K562 (cell line): Measurements from ENCODE around the gene GATA2. TPM values are rescaled to one million over a fixed set of nuclear protein-coding genes. Genes with fewer than 3 reads are reported as not detected.
A peak's percentile ranks its signal among the peaks of the same experiment; 100 is the strongest.

Experiments used
- ARHGAP35 ChIP-seq: fragments of 450-650 bp; IDR thresholded peaks from 2 replicates; pipeline ENCODE4 v1.6.1; 2018; ENCODE audit not compliant: partially characterized antibody
- DPF2 ChIP-seq: fragments of 450-650 bp; IDR thresholded peaks from 2 replicates; pipeline ENCODE4 v1.6.1; 2016
- ETS2 ChIP-seq: IDR thresholded peaks from 2 replicates; pipeline ENCODE4 v1.6.1; 2016; ENCODE audit warnings: borderline replicate concordance, missing genetic modification characterization, mild to moderate bottlenecking, moderate library complexity, missing compliant biosample characterization; ENCODE audit not compliant: poor library complexity, severe bottlenecking
- HMG20B ChIP-seq: fragments of 250-450 bp; sonication (Bioruptor Pico); IDR thresholded peaks from 2 replicates; pipeline ENCODE4 v1.5.0; 2021; ENCODE audit warnings: mild to moderate bottlenecking
- HSF4 ChIP-seq: fragments of 250-450 bp; sonication (Bioruptor Pico); IDR thresholded peaks from 2 replicates; pipeline ENCODE4 v2.1.2; 2022; ENCODE audit warnings: mild to moderate bottlenecking, moderate library complexity, borderline replicate concordance
- KLF13 ChIP-seq: fragments of 450-650 bp; IDR thresholded peaks from 2 replicates; pipeline ENCODE4 v1.6.1; 2016; ENCODE audit warnings: missing genetic modification characterization, low read depth, mild to moderate bottlenecking, missing compliant biosample characterization, moderate library complexity, borderline replicate concordance
- MCM7 ChIP-seq, 2 experiments: fragments of 450-650 bp; IDR thresholded peaks; 2 replicates each; pipeline ENCODE4 v1.6.1; 2016 to 2018
- MEF2D ChIP-seq: conservative IDR thresholded peaks from 2 replicates; pipeline ENCODE4 v1.6.1; 2016; ENCODE audit warnings: low read depth, missing genetic modification characterization, missing compliant biosample characterization
- MLLT1 ChIP-seq, 2 experiments: fragments of 450-650 bp; IDR thresholded peaks; 2 replicates each; pipeline ENCODE4 v1.6.1; 2016
- NFATC3 ChIP-seq: fragments of 450-650 bp; IDR thresholded peaks from 2 replicates; pipeline ENCODE4 v1.6.1; 2017; ENCODE audit warnings: mild to moderate bottlenecking
- NFRKB ChIP-seq: fragments of 450-650 bp; IDR thresholded peaks from 2 replicates; pipeline ENCODE4 v1.6.1; 2016; ENCODE audit warnings: low read depth
- NRF1 ChIP-seq, 2 experiments: fragments of 450-650 bp; IDR thresholded peaks in 1 of 2; conservative IDR thresholded peaks in 1 of 2; 2 replicates each; pipeline ENCODE4 v1.6.1; 2014; ENCODE audit warnings: mild to moderate bottlenecking in 2 of 2
- SIN3B ChIP-seq: fragments of 450-650 bp; IDR thresholded peaks from 2 replicates; pipeline ENCODE4 v1.6.1; 2017; ENCODE audit warnings: low read depth, mild to moderate bottlenecking, moderate library complexity
- SNIP1 ChIP-seq: fragments of 450-650 bp; IDR thresholded peaks from 2 replicates; pipeline ENCODE4 v1.7.1; 2017; ENCODE audit warnings: low read depth, mild to moderate bottlenecking
- STAT5B ChIP-seq: fragments of 250-450 bp; sonication (Bioruptor Pico); IDR thresholded peaks from 2 replicates; pipeline ENCODE4 v1.8.0; 2021; ENCODE audit warnings: mild to moderate bottlenecking, inconsistent platforms
- ZNF165 ChIP-seq: fragments of 250-450 bp; sonication (Bioruptor Pico); IDR thresholded peaks from 2 replicates; pipeline ENCODE4 v1.4.0; 2020; ENCODE audit warnings: borderline replicate concordance
- ZNF184 ChIP-seq: sonication (generic); formaldehyde crosslinking; IDR thresholded peaks from 2 replicates; pipeline ENCODE4 v1.5.0; 2020; ENCODE audit warnings: missing genetic modification reagents
- ZNF239 ChIP-seq: fragments of 250-450 bp; sonication (Bioruptor Pico); IDR thresholded peaks from 2 replicates; pipeline ENCODE4 v1.4.0; 2020; ENCODE audit warnings: mild to moderate bottlenecking
- ZNF586 ChIP-seq: fragments of 450-650 bp; formaldehyde crosslinking; conservative IDR thresholded peaks from 2 replicates; pipeline ENCODE4 v1.4.0; 2020; ENCODE audit warnings: mild to moderate bottlenecking, moderate library complexity
- ZNF707 ChIP-seq: fragments of 250-450 bp; sonication (Bioruptor Pico); conservative IDR thresholded peaks from 2 replicates; pipeline ENCODE4 v1.8.0; 2022; ENCODE audit warnings: inconsistent platforms, mild to moderate bottlenecking, moderate library complexity
- ZNF766 ChIP-seq: fragments of 200-800 bp; sonication (Bioruptor generic); conservative IDR thresholded peaks from 2 replicates; pipeline ENCODE4 v1.6.1; 2016; ENCODE audit warnings: missing genetic modification characterization, missing compliant biosample characterization
- polyA plus RNA-seq, 8 experiments: library from polyadenylated mRNA; depleted of rRNA in 4 of 8; stranded (reverse) in 5 of 8; unstranded in 3 of 8; fragments of >200 nt; fragmentation: Nextera tagmentation in 2 of 8; fragmentation: Illumina TruSeq in 1 of 8; extraction: Ambion mirVana in 2 of 8; extraction: Trizol in 1 of 8; gene quantifications; 2 replicates each; pipeline versions ENCODE4 v1.2.1 to v1.2.3, GENCODE V29; 2011 to 2014; ENCODE audit warnings: inconsistent platforms in 1 of 8, missing spikeins in 1 of 8
- total RNA-seq, 7 experiments: library from RNA; depleted of rRNA in 6 of 7; stranded (reverse); fragments of >200 nt in 6 of 7; fragmentation: Illumina TruSeq in 2 of 7; extraction: Trizol in 2 of 7; gene quantifications; 2 replicates each; pipeline versions ENCODE4 v1.2.1 to v1.2.3, GENCODE V29; 2011 to 2021; ENCODE audit warnings: low replicate concordance in 1 of 7
- TF ChIP-seq, protein P1 (sequence below): fragments of 250-450 bp; sonication (Bioruptor Pico); IDR thresholded peaks from 2 replicates; pipeline ENCODE4 v1.8.0; 2022; ENCODE audit warnings: inconsistent platforms, mild to moderate bottlenecking, moderate library complexity, borderline replicate concordance
- TF ChIP-seq, protein P2 (sequence below): fragments of 150-350 bp; conservative IDR thresholded peaks from 2 replicates; pipeline ENCODE4 v1.6.1; 2014; ENCODE audit warnings: low read length
- TF ChIP-seq, protein P3 (sequence below): sonication (generic); formaldehyde crosslinking; IDR thresholded peaks from 2 replicates; pipeline ENCODE4 v1.8.0; 2022; ENCODE audit warnings: mild to moderate bottlenecking, missing genetic modification reagents

Gene GATA2
- total and polyA plus RNA-seq, 9 of the 15 experiments (the other 6 are each of a cell fraction or from before 2014, with no cell fraction given): 8.5 to 218 (median 50.8) TPM

- TF ChIP-seq, protein P1, sequence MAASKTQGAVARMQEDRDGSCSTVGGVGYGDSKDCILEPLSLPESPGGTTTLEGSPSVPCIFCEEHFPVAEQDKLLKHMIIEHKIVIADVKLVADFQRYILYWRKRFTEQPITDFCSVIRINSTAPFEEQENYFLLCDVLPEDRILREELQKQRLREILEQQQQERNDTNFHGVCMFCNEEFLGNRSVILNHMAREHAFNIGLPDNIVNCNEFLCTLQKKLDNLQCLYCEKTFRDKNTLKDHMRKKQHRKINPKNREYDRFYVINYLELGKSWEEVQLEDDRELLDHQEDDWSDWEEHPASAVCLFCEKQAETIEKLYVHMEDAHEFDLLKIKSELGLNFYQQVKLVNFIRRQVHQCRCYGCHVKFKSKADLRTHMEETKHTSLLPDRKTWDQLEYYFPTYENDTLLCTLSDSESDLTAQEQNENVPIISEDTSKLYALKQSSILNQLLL (CRISPR knock-in tag): no peak
- TF ChIP-seq MEF2D: no peak
- TF ChIP-seq ZNF239: no peak
- TF ChIP-seq DPF2: 0 out of 2 replicates have a peak, but pooled peaks have one; percentile 13
- no peak for TF ChIP-seq KLF13 (tag)
- TF ChIP-seq HSF4: no peak
- no peak for TF ChIP-seq ETS2 (tag)
- TF ChIP-seq ARHGAP35: no peak
- no peak for TF ChIP-seq NFATC3
- no peak for TF ChIP-seq ZNF707 (CRISPR knock-in tag)
- TF ChIP-seq ZNF766 (CRISPR knock-in tag): no peak
- TF ChIP-seq, protein P2, sequence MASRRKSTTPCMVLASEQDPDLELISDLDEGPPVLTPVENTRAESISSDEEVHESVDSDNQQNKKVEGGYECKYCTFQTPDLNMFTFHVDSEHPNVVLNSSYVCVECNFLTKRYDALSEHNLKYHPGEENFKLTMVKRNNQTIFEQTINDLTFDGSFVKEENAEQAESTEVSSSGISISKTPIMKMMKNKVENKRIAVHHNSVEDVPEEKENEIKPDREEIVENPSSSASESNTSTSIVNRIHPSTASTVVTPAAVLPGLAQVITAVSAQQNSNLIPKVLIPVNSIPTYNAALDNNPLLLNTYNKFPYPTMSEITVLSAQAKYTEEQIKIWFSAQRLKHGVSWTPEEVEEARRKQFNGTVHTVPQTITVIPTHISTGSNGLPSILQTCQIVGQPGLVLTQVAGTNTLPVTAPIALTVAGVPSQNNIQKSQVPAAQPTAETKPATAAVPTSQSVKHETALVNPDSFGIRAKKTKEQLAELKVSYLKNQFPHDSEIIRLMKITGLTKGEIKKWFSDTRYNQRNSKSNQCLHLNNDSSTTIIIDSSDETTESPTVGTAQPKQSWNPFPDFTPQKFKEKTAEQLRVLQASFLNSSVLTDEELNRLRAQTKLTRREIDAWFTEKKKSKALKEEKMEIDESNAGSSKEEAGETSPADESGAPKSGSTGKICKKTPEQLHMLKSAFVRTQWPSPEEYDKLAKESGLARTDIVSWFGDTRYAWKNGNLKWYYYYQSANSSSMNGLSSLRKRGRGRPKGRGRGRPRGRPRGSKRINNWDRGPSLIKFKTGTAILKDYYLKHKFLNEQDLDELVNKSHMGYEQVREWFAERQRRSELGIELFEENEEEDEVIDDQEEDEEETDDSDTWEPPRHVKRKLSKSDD: no peak
- TF ChIP-seq SIN3B: no peak
- TF ChIP-seq HMG20B: no peak
- no peak for TF ChIP-seq MCM7 (IDR thresholded peaks at IDR 0.05)
- no peak for TF ChIP-seq ZNF586 (CRISPR knock-in tag)
- TF ChIP-seq ZNF184 (CRISPR knock-in tag): no peak
- TF ChIP-seq, protein P3, sequence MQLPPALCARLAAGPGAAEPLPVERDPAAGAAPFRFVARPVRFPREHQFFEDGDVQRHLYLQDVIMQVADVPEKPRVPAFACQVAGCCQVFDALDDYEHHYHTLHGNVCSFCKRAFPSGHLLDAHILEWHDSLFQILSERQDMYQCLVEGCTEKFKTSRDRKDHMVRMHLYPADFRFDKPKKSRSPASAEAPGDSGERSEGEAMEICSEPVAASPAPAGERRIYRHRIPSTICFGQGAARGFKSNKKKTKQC (CRISPR knock-in tag): no peak
- TF ChIP-seq STAT5B (CRISPR knock-in tag): no peak
- TF ChIP-seq SNIP1: no peak
- no peak for TF ChIP-seq NFRKB
- TF ChIP-seq NRF1 (conservative IDR thresholded peaks at IDR 0.05 in 1 of 2, IDR thresholded peaks at IDR 0.05 in 1 of 2): peak; percentile 61 to 69; a peak in 3 of 4 replicates
- TF ChIP-seq MLLT1 (IDR thresholded peaks at IDR 0.05): peak in 1 of 2 experiments; percentile 26; a peak in 2 of 4 replicates
- TF ChIP-seq ZNF165: no peak
Observed at GRCh38 chr3:128497305-128498126, 4.5 kb upstream of the GATA2 start (continued).
